Urinary bladder (tissue), 4 donors: ENCODE measurements around the gene MAPK1. TPM values are rescaled to one million over a fixed set of nuclear protein-coding genes. Genes with fewer than 3 reads are reported as not detected.
"Not testable (repeated sequence)": the region's sequence is repeated elsewhere in the genome, so short reads cannot be mapped to it uniquely, and the experiment has no call there.

Experiments used
- DNase-seq: peaks from one replicate; pipeline ENCODE4 v3.0.0-alpha.2; 2015; ENCODE audit errors: extremely low spot score
- H3K27ac ChIP-seq: one replicate; pipeline ENCODE4 v1.5.1; 2013; ENCODE audit warnings: low read depth, mild to moderate bottlenecking, moderate library complexity
- H3K36me3 ChIP-seq: one replicate; pipeline ENCODE4 v1.6.1; 2013; ENCODE audit warnings: mild to moderate bottlenecking, moderate library complexity; ENCODE audit not compliant: insufficient read depth
- H3K4me1 ChIP-seq: one replicate; pipeline ENCODE4 v1.6.1; 2013; ENCODE audit warnings: mild to moderate bottlenecking, moderate library complexity; ENCODE audit not compliant: insufficient read depth
- H3K4me3 ChIP-seq: one replicate; pipeline ENCODE4 v1.5.1; 2013; ENCODE audit warnings: low read depth, low read length
- WGBS: extraction: QIAGEN DNeasy Blood & Tissue Kit; methylation state at CpG from one replicate; pipeline ENCODE4 v1.1.7; 2013; 5-methylcytosine and 5-hydroxymethylcytosine counted together
- polyA plus RNA-seq: library from polyadenylated mRNA; stranded (reverse); fragments of 200-250 nt; gene quantifications from one replicate; pipeline ENCODE4 v1.2.3, GENCODE V29; 2013
- total RNA-seq: library from RNA; depleted of rRNA; stranded (reverse); fragments of >200 nt; gene quantifications from one replicate; pipeline ENCODE4 v1.2.3, GENCODE V29; 2014
- donor health status: healthy with polysubstance abuse.
- donor health status: healthy.

The MAPK1 gene
- total and polyA plus RNA-seq, 2 donors: 39.2 to 72.9 TPM

DNA sequence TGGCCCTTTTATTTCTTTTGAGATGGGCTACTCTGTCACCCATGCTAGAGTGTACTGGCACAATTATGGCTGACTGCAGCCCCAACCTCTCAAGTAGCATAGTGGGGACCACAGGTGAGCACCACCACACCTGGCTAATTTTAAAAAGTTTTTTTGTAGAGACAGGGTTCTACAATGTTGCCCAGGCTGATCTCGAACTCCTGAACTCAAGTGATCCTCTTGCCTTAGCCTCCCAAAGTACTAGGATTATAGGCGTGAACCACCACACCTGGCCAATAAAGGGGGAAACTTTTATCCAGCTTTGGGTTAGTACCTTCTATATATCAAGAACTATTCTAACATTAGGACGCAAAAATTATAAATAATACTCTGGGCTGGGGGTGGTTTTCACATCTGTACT, 52.1 kb downstream of the MAPK1 start:
- Histone ChIP-seq H3K4me1 (no peaks in the 10 kb centered on the region), H3K36me3 (no peaks in the 10 kb centered on the region), H3K4me3 (no peak overlapping the region), H3K27ac (no peak overlapping the region)
- WGBS: 98% methylated on average over 3 of the region's 3 CpGs
- no peak for DNase-seq

DNA sequence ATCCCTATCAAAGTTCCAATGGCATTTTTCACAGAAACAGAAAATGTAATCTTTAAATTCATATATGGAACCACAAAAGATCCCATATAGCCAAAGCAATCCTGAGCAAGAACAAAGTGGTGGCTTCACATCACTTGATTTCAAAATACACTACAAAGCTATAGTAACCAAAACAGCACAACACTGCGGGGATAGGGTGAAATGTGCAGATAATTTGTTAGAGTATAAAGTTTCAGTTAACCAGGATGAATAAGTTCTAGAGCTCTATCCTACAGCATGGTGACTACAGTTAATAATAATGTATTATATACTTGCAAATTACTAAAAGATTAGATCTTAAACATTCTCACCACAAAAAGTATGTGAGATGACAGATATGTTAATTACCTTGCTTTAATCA, 55.5 kb downstream of the MAPK1 start:
- H3K4me3 ChIP-seq: no peak overlapping the region
- H3K27ac ChIP-seq: no peak overlapping the region
- peaks cover 2% of the 10 kb centered on the region for H3K4me1 ChIP-seq

DNA sequence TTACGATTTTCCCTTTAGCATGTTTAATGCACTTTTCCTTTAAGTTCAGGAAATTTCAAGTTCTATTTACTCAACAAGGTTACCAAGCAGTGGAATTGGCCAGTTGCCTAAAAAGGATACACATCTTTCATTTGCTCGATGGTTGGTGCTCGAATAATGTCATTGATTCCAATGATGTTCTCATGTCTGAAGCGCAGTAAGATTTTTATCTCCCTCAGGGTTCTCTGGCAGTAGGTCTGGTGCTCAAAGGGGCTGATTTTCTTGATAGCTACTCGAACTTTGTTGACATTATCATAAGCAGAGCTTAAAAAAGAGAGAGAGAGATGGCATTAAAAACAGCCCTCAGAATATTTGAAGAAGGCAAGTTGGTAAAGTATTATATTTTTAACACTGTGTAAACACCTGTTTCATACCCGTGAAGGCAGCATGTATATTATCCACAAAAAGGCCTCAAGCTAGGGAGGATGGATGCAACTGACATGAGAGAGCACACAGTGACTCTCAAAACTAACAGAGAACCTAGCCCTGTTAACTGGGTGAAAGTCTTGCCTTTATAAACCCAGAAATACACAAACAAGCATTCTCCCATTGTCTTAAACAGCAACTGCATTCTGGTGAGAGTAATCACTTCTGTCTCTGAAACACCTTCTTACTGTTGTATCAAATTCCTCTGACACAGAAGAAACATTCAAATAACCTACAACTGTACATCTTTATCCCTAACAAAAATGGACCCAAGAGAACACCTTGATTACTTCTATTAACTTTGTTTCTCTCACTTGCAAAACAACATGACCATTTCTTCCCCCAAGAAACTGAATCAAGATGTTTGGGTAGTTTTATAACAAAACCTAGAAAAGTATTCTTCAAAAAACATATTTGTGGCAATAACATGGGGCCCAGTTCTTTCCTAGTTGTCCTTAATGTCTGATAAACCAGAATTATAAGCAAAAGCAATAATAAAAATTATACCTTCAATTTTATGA, 59.6 kb downstream of the MAPK1 start:
- Histone ChIP-seq H3K27ac (no peak overlapping the region), H3K4me1 (peaks cover 2% of the 10 kb centered on the region), H3K36me3 (peaks cover 4% of the 10 kb centered on the region), H3K4me3 (no peak overlapping the region)
- 31% methylated on average over 6 of the region's 6 CpGs for WGBS
- DNase-seq: peak; percentile 18

More for the DNA sequence above, 55.5 kb downstream of the MAPK1 start:
- DNase-seq: no peak
- H3K36me3 ChIP-seq: no peaks in the 10 kb centered on the region
- WGBS: 97% methylated on average over 1 of the region's 1 CpG

DNA sequence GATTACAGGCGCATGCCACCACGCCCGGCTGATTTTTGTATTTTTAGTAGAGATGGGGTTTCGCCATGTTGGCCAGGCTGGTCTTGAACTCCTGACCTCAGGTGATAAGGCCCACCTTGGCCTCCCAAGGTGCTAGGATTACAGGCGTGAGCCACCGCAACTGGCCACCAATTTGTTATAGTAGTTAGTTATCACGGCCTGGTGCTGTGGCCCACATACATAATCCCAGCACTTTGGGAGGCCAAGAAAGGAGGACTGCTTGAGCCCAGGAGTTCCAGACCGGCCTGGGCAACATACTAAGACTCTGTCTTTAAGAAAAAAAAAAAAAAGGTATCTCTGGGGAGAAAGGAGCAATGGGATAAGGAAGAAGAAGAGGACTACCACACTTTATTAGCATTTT, 62.1 kb downstream of the MAPK1 start:
- 97% methylated on average over 8 of the region's 8 CpGs for WGBS
- not testable (repeated sequence) for H3K36me3 ChIP-seq, DNase-seq, H3K4me3 ChIP-seq, H3K4me1 ChIP-seq, H3K27ac ChIP-seq

DNA sequence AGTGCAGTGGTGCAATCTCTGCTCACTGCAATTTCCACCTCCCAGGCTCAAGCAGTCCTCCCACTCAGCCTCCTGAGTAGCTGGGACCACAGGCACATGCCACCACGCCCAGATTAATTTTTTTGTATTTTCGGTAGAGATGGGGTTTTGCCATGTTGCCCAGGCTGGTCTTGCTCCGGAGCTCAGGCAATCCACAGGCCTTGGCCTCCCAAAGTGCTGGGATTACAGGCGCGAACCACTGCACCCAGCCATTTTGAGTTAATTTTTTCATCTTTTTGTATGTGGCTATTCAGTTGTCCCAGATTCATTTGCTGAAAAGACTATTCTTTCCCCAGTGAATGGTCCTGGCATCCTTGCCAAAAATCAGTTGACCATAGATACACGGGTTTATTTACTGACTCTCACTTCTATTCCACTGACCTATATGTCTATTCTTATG, 63.6 kb downstream of the MAPK1 start:
- Histone ChIP-seq H3K4me3 (no peak overlapping the region), H3K4me1 (peaks cover 2% of the 10 kb centered on the region), H3K27ac (no peak overlapping the region), H3K36me3 (peaks cover 4% of the 10 kb centered on the region)
- no peak for DNase-seq
- 90% methylated on average over 6 of the region's 6 CpGs for WGBS

DNA sequence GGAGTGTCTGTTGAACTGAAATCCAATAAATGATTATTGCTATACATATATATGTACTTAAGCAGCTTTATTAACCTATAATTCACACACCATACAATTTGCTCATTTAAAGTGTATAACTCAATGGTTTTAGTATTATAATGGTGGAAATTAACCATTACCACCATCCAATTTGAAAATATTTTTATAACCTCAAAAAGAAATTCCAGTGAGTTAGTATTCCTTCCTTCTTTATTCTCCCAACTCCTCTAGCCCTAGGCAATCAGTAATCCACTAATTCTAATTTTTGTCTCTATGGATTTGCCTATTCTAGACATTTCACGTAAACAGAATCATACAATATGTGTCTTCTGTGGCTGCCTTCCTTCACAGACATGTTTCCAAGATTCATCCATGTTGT, 64.8 kb downstream of the MAPK1 start:
- no peak for DNase-seq
- H3K27ac ChIP-seq: no peak overlapping the region
- 98% methylated on average over 1 of the region's 1 CpG for WGBS
- H3K4me3 ChIP-seq: no peak overlapping the region
- H3K36me3 ChIP-seq: peaks cover 4% of the 10 kb centered on the region
- H3K4me1 ChIP-seq: no peaks in the 10 kb centered on the region

DNA sequence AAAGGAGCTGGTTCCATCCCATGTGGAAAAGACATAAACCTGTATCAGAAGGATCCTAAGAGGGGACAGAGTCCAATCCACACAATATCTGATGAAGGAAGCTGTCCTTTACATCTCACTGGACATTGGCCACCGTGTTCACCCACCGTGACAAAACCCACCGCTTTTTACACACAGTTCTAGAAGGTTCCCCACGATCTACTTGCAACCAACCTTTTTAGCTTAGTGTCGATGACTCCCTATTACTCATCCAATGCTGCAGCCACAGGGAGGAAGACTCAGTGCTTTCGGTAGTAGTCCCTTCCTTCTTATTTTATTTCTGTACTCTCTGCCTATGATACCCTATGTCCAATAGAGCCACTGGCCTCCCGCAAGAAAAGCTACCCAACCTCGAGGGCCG, 65.4 kb downstream of the MAPK1 start:
- DNase-seq: no peak
- Histone ChIP-seq H3K4me1 (no peaks in the 10 kb centered on the region), H3K36me3 (peaks cover 4% of the 10 kb centered on the region), H3K4me3 (no peak overlapping the region), H3K27ac (no peak overlapping the region)
- 97% methylated on average over 9 of the region's 9 CpGs for WGBS

DNA sequence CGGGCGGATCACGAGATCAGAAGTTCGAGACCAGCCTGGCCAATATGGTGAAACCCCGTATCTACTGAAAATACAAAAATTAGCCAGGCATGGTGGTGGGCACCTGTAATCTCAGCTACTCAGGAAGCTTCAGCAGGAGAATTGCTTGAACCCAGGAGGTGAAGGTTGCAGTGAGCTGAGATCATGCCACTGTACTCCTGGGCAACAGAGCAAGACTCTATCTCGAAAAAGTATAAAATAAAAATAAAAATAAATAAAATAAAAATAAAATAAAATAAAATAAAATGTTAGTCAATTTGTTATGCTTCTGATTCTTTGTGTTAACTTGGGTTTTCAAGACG, 66.2 kb downstream of the MAPK1 start:
- not testable (repeated sequence) for H3K36me3 ChIP-seq, DNase-seq, H3K4me3 ChIP-seq, H3K27ac ChIP-seq, H3K4me1 ChIP-seq
- 97% methylated on average over 7 of the region's 7 CpGs for WGBS

DNA sequence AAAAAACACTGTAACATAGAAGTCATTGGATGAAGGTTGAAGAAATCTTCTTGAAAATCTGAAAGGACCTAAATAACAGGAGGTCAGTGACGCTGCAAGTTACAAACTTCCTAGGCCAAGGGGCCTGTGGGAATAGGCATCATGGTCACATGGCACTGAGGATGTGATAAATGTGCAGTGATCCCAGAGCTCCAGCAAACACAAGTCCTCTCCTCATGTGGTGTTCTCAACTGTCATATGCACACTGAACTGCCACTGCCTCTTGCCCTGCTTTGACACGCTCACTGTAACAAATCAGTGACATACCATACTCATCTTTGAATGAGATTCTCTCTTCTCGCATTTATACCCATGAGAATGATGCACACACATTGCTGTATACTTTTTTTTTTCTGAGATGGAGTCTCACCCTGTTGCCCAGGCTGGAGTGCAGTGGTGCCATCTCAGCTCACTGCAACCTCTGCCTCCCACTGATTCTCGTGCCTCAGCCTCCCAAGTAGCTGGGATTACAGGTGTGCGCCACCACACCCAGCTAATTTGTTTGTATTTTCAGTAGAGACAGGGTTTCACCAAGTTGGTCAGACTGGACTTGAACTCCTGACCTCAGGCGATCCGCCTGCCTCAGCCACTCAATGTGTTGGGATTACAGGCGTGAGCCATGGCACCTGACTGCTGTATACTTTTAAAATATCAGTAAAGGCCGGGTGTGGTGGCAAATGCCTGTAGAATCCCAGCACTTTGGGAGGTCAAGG, 66.7 kb downstream of the MAPK1 start:
- H3K4me1 ChIP-seq: no peaks in the 10 kb centered on the region
- H3K36me3 ChIP-seq: peaks cover 4% of the 10 kb centered on the region
- DNase-seq: no peak
- WGBS: 97% methylated on average over 9 of the region's 9 CpGs
- H3K4me3 ChIP-seq: no peak overlapping the region
- no peak overlapping the region for H3K27ac ChIP-seq

DNA sequence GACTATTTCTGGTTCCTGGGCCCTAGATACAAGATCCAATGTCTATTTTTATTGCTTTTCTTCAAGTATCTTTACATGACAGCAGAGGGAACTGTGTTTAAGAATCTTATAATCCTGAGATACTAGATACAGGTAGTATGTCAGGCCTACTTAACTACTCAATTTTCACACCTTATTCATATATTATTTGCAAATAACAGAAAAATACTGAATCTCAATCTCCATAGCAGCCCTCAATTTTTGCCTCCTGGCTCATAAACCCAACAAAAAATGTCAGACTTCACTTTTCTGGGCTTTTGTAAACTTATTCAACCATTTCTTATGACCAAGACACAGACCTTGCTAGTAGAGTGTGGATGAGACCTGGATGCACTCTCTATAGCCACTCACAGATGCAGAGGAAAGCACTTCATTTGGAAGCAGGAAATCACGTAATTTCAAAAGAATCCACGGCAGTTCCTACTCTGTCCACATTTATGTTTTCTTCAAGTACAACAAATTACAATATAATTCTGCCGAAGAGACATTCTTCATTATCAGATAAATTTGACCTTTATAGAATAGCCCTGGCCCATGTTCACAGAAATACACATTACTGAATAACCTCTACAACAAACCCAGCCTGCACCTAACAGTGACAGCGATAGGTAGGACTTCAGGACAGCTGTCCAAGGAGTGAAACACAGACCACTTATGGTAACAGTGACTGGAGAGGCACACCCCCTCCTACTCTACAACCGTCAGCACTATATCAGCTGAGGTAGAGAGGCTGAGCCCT, 69.8 kb downstream of the MAPK1 start:
- no peaks in the 10 kb centered on the region for H3K4me1 ChIP-seq
- WGBS: 78% methylated on average over 5 of the region's 5 CpGs
- no peaks in the 10 kb centered on the region for H3K36me3 ChIP-seq
- DNase-seq: no peak
- H3K4me3 ChIP-seq: no peak overlapping the region
- H3K27ac ChIP-seq: no peak overlapping the region

DNA sequence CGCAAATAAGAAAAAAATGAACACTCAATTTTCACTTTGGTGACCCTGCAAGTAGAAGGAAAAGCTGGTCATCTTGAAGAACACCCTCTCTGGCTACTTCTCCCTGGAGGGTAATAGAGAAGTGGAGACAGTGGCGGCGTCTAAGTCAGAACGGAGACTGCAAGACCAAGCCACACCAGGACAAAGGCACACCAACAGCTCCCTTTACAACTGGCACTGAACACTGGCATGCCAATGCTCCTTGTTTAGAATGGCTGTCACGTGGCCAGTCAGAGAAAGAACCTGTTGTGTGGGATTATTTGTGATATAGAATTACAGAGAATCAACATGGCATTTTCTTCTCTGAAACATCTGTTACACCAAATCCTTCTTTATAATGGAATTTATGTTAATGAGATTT, 70.6 kb downstream of the MAPK1 start:
- no peak for DNase-seq
- H3K36me3 ChIP-seq: no peaks in the 10 kb centered on the region
- no peaks in the 10 kb centered on the region for H3K4me1 ChIP-seq
- no peak overlapping the region for H3K4me3 ChIP-seq
- WGBS: 86% methylated on average over 5 of the region's 5 CpGs
- H3K27ac ChIP-seq: no peak overlapping the region

DNA sequence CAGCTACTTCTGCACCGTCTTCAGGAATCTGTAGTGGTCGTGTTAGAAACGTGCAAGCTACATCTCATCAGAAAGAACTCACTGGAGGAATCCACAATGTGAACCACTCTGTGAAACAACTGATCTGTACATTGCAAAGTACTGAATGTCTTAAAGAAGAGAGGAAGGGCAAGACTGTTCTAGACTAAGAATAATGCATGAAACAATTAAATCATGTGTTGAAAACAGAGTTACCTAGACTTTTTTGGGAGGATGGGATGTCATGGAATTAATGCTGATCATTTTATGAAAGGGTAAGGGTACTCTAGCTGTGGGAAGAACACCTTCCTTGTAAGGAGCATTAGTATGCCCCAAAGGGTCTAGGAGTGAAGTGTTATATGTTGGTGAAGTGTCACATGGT, 71.2 kb downstream of the MAPK1 start:
- no peaks in the 10 kb centered on the region for H3K36me3 ChIP-seq
- H3K4me1 ChIP-seq: no peaks in the 10 kb centered on the region
- no peak for DNase-seq
- WGBS: 92% methylated on average over 3 of the region's 3 CpGs
- H3K27ac ChIP-seq: no peak overlapping the region
- no peak overlapping the region for H3K4me3 ChIP-seq

DNA sequence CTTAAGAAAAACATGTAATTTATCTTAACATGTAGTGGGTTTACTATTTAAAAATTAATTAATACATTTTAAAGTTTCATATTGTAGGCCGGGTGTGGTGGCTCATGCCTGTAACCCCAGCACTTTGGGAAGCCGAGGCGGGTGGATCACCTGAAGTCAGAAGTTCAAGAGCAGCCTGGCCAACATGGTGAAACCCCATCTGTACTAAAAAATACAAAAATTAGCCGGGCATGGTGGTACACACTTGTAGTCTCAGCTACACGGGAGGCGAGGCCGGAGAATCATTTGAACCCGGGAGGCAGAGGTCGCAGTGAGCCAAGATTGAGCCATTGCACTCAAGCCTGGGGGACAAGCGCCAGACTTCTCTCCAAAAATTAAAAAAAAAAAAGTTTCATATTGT, 73.7 kb downstream of the MAPK1 start:
- DNase-seq, H3K4me1 ChIP-seq, H3K36me3 ChIP-seq, H3K27ac ChIP-seq, H3K4me3 ChIP-seq: not testable (repeated sequence)
- 99% methylated on average over 10 of the region's 10 CpGs for WGBS
